ENCODE data around the gene E2F4.

GRCh38 chr16:67162506-67163163 lies 29.3 kb upstream of the E2F4 start:
- TF ChIP-seq CTCF (IDR thresholded peaks at IDR 0.05) (no peak), POLR2A (IDR thresholded peaks at IDR 0.05) (no peak)
